Breast epithelium (tissue), 3 donors: ENCODE measurements around the gene PRKG1. TPM values are rescaled to one million over a fixed set of nuclear protein-coding genes. Genes with fewer than 3 reads are reported as not detected.

Experiments
- total RNA-seq, 3 donors: library from RNA; depleted of rRNA; stranded (reverse); fragments of >200 nt; gene quantifications; one replicate each; pipeline ENCODE4 v1.1.0, GENCODE V29; 2016

The PRKG1 gene
- total RNA-seq, 3 donors from 2014 or later = 10.9 to 36.9 (median 19.7) TPM

Other genes starting within 250 kb of the PRKG1 start
- gene A1CF, start 188.9 kb upstream of the PRKG1 start, total RNA-seq = under 1 TPM in 1 of 3 donors, not detected in 2; under 0.01 TPM